Measurements from ENCODE around the gene CPM.

The CPM gene

DNA sequence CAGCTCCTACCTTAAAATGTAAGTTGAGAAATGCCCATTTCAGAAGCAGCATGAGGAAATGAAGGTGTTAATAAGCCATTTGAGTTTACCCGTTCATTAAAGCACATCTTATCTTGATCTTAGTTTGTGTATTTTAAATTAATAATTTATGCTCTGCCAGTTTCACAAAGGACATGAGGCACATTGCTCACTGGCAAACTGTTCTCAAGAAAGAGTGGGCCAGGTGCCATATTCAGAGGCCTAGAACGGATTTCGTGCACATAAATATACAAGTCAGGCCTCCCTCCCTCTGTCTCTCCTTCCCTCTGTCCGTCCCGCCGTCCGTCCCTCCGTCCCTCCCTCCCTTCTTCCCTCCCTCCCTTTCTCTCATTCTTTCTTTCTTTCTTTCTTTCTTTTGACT lies 29.5 kb downstream of the CPM start:
- no peaks in the 10 kb centered on the region for H3F3A ChIP-seq (ENCODE audit: insufficient read depth, low read length)
- H3K4me3 ChIP-seq (ENCODE audit: low read length): no peak overlapping the region
- H2AFZ ChIP-seq (ENCODE audit: low read length): no peak overlapping the region
- H3K4me1 ChIP-seq (ENCODE audit: low read length): no peaks in the 10 kb centered on the region
- TF ChIP-seq, protein P1, sequence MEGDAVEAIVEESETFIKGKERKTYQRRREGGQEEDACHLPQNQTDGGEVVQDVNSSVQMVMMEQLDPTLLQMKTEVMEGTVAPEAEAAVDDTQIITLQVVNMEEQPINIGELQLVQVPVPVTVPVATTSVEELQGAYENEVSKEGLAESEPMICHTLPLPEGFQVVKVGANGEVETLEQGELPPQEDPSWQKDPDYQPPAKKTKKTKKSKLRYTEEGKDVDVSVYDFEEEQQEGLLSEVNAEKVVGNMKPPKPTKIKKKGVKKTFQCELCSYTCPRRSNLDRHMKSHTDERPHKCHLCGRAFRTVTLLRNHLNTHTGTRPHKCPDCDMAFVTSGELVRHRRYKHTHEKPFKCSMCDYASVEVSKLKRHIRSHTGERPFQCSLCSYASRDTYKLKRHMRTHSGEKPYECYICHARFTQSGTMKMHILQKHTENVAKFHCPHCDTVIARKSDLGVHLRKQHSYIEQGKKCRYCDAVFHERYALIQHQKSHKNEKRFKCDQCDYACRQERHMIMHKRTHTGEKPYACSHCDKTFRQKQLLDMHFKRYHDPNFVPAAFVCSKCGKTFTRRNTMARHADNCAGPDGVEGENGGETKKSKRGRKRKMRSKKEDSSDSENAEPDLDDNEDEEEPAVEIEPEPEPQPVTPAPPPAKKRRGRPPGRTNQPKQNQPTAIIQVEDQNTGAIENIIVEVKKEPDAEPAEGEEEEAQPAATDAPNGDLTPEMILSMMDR (IDR thresholded peaks at IDR 0.05; ENCODE audit: low read length): no peak
- TF ChIP-seq EZH2 (optimal IDR thresholded peaks at IDR 0.05; ENCODE audit: low read depth, low read length): no peak
- no peak for TF ChIP-seq EZH2phosphoT487 (IDR thresholded peaks at IDR 0.05; ENCODE audit: low read length)
- H3K36me3 ChIP-seq (replicated peaks; ENCODE audit: insufficient read depth, low read length): no peaks in the 10 kb centered on the region
- no peak overlapping the region for H3K27ac ChIP-seq (ENCODE audit: low read length)
- no peaks in the 10 kb centered on the region for H4K20me1 ChIP-seq (ENCODE audit: insufficient read depth, low read length)
- no peak overlapping the region for H3K9ac ChIP-seq (ENCODE audit: low read length)
- no peaks in the 10 kb centered on the region for H3K9me2 ChIP-seq (replicated peaks; ENCODE audit: insufficient read depth, low read length)
- no peaks in the 10 kb centered on the region for H3K27me3 ChIP-seq (replicated peaks; ENCODE audit: insufficient read depth, low read length)
- H3K4me2 ChIP-seq (ENCODE audit: low read depth, low read length): no peak overlapping the region
- H3K79me2 ChIP-seq (ENCODE audit: low read length): no peaks in the 10 kb centered on the region
- no peak for DNase-seq
- H3K9me3 ChIP-seq (replicated peaks; ENCODE audit: insufficient read depth, low read length): no peaks in the 10 kb centered on the region

DNA sequence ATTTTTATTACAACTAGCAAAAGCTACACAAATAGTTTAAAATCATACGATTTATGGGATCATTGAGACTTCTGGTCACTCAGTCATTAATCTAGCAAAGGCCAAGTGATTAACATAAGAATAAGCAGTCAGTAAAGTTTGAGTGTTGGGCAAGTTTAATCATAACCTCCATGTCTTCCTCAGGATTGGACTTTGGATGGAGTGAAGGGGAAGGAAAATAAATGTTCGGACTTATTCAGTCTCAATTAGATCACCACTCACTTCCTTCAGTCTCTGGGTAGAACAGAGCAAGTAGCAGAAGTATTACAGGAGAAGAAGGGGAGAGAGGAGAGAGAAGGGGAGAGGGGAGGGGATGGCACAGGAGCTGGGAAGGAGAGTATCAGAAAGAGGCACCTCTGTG lies 31.4 kb downstream of the CPM start:
- no peak for DNase-seq
- no peaks in the 10 kb centered on the region for H3K79me2 ChIP-seq (ENCODE audit: low read length)

GRCh38 chr12:68901145-68901544 lies 31.8 kb downstream of the CPM start:
- H3K79me2 ChIP-seq (ENCODE audit: low read length): no peaks in the 10 kb centered on the region
- H3K9ac ChIP-seq (ENCODE audit: low read length): no peak overlapping the region
- no peak overlapping the region for H3K4me3 ChIP-seq (ENCODE audit: low read length)
- H3K9me3 ChIP-seq (replicated peaks; ENCODE audit: insufficient read depth, low read length): no peaks in the 10 kb centered on the region
- no peaks in the 10 kb centered on the region for H3K9me2 ChIP-seq (replicated peaks; ENCODE audit: insufficient read depth, low read length)
- no peaks in the 10 kb centered on the region for H3K27me3 ChIP-seq (replicated peaks; ENCODE audit: insufficient read depth, low read length)
- no peaks in the 10 kb centered on the region for H3K36me3 ChIP-seq (replicated peaks; ENCODE audit: insufficient read depth, low read length)
- H4K20me1 ChIP-seq (ENCODE audit: insufficient read depth, low read length): no peaks in the 10 kb centered on the region
- no peak for TF ChIP-seq EZH2 (optimal IDR thresholded peaks at IDR 0.05; ENCODE audit: low read depth, low read length)
- no peak for TF ChIP-seq EZH2phosphoT487 (IDR thresholded peaks at IDR 0.05; ENCODE audit: low read length)
- TF ChIP-seq, protein P1 (IDR thresholded peaks at IDR 0.05; ENCODE audit: low read length): no peak
- H2AFZ ChIP-seq (ENCODE audit: low read length): no peak overlapping the region
- no peaks in the 10 kb centered on the region for H3K4me1 ChIP-seq (ENCODE audit: low read length)
- no peaks in the 10 kb centered on the region for H3F3A ChIP-seq (ENCODE audit: insufficient read depth, low read length)
- H3K27ac ChIP-seq (ENCODE audit: low read length): no peak overlapping the region
- H3K4me2 ChIP-seq (ENCODE audit: low read depth, low read length): no peak overlapping the region
- DNase-seq: no peak

More for the DNA sequence above, 31.4 kb downstream of the CPM start:
- H4K20me1 ChIP-seq (ENCODE audit: insufficient read depth, low read length): no peaks in the 10 kb centered on the region
- H3K4me1 ChIP-seq (ENCODE audit: low read length): no peaks in the 10 kb centered on the region
- H3K27ac ChIP-seq (ENCODE audit: low read length): no peak overlapping the region
- H3K27me3 ChIP-seq (replicated peaks; ENCODE audit: insufficient read depth, low read length): no peaks in the 10 kb centered on the region
- no peak for TF ChIP-seq EZH2 (optimal IDR thresholded peaks at IDR 0.05; ENCODE audit: low read depth, low read length)
- TF ChIP-seq EZH2phosphoT487 (IDR thresholded peaks at IDR 0.05; ENCODE audit: low read length): no peak
- TF ChIP-seq, protein P1 (IDR thresholded peaks at IDR 0.05; ENCODE audit: low read length): no peak
- no peaks in the 10 kb centered on the region for H3K36me3 ChIP-seq (replicated peaks; ENCODE audit: insufficient read depth, low read length)
- H3K9me3 ChIP-seq (replicated peaks; ENCODE audit: insufficient read depth, low read length): no peaks in the 10 kb centered on the region
- H3F3A ChIP-seq (ENCODE audit: insufficient read depth, low read length): no peaks in the 10 kb centered on the region
- no peak overlapping the region for H2AFZ ChIP-seq (ENCODE audit: low read length)
- no peak overlapping the region for H3K4me2 ChIP-seq (ENCODE audit: low read depth, low read length)
- H3K9ac ChIP-seq (ENCODE audit: low read length): no peak overlapping the region
- H3K4me3 ChIP-seq (ENCODE audit: low read length): no peak overlapping the region
- no peaks in the 10 kb centered on the region for H3K9me2 ChIP-seq (replicated peaks; ENCODE audit: insufficient read depth, low read length)

Data from MM.1S (cell line).